Vagina (tissue), 2 donors: Measurements from ENCODE around the gene TREML1.

Experiments used
- CTCF ChIP-seq, 3 experiments: fragments of 450-650 bp in 2 of 3; fragments of 200-600 bp in 1 of 3; sonication (generic) in 1 of 3; IDR thresholded peaks; one replicate each; pipeline ENCODE4 v1.5.1; 2017 to 2019; ENCODE audit warnings: antibody characterized with exemption in 3 of 3, mild to moderate bottlenecking in 2 of 3, moderate library complexity in 2 of 3
- POLR2A ChIP-seq, 2 donors: fragments of 450-650 bp; IDR thresholded peaks; one replicate each; pipeline ENCODE4 v1.6.1; 2017; ENCODE audit warnings: antibody characterized with exemption in 2 of 2, mild to moderate bottlenecking in 2 of 2, moderate library complexity in 2 of 2
- POLR2AphosphoS5 ChIP-seq, 2 donors: sonication (generic); formaldehyde crosslinking; IDR thresholded peaks; one replicate each; pipeline ENCODE4 v1.9.0; 2017; ENCODE audit warnings: antibody characterized with exemption in 2 of 2, mild to moderate bottlenecking in 2 of 2, low read depth in 1 of 2; ENCODE audit not compliant: insufficient read depth in 1 of 2

GRCh38 chr6:41100871-41101287, 53.3 kb downstream of the TREML1 start:
- TF ChIP-seq CTCF (IDR thresholded peaks at IDR 0.05) = no peak
- no peak for TF ChIP-seq POLR2AphosphoS5 (IDR thresholded peaks at IDR 0.05; ENCODE audit: insufficient read depth in 1 of 2, low read depth in 1 of 2)
- no peak for TF ChIP-seq POLR2A (IDR thresholded peaks at IDR 0.05)
